ENCODE data around the gene UMAD1. TPM values are rescaled to one million over a fixed set of nuclear protein-coding genes. Genes with fewer than 3 reads are reported as not detected.

UMAD1 gene
- total RNA-seq, 2 experiments from 2014 or later, result 11.0 to 15.3 TPM

DNA sequence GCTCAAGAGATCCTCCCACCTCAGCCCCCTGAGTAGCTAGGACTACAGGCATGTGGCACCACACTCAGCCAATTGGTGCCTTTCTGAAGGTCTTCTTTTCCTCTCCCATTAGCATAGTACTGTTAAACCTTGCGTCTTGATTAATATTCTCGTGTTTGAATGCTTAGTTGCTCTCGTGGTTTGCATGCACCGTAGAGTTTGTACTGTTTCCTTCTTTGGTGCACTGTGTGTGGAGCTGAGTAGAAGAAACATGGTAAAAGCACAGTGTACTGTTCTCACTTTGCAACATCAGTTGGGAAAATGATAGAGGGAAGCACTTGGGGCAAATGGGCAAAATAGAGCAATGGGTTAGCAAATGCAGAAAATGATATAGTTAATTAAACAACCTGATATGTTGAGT is 105.4 kb downstream of the UMAD1 start:
- ATAC-seq (ENCODE audit: poor library complexity) (no peak), DNase-seq (no peak)
- Histone ChIP-seq H3K36me3 (ENCODE audit: insufficient read depth, low read length) (no peaks in the 10 kb centered on the region), H3K9me3 (ENCODE audit: control insufficient read depth in 1 of 2, insufficient read depth in 1 of 2, low read length in 2 of 2) (no peaks in the 10 kb centered on the region), H3K4me3 (ENCODE audit: low read length) (no peak overlapping the region), H3K27ac (ENCODE audit: low read depth in 1 of 2, low read length in 2 of 2) (no peak overlapping the region), H3K27me3 (ENCODE audit: control insufficient read depth in 1 of 2, insufficient read depth in 2 of 2, low read length in 2 of 2) (no peaks in the 10 kb centered on the region), H3K4me1 (ENCODE audit: insufficient read depth, low read length) (no peaks in the 10 kb centered on the region)
- CTCF ChIA-PET, result no interaction called here
- Mint-ChIP-seq H3K27ac (no peak overlapping the region), H3K36me3 (ENCODE audit: low read depth) (no peaks in the 10 kb centered on the region), H3K4me3 (no peak overlapping the region), H3K27me3 (no peaks in the 10 kb centered on the region), H3K4me1 (ENCODE audit: low read depth) (peaks cover 11% of the 10 kb centered on the region), H3K9me3 (no peaks in the 10 kb centered on the region)
- POLR2A ChIA-PET, result no interaction called here
- TF ChIP-seq CTCF (IDR thresholded peaks at IDR 0.05), result no peak
- intact Hi-C loops (cut with DNase I, micrococcal nuclease), result no loop called here

DNA sequence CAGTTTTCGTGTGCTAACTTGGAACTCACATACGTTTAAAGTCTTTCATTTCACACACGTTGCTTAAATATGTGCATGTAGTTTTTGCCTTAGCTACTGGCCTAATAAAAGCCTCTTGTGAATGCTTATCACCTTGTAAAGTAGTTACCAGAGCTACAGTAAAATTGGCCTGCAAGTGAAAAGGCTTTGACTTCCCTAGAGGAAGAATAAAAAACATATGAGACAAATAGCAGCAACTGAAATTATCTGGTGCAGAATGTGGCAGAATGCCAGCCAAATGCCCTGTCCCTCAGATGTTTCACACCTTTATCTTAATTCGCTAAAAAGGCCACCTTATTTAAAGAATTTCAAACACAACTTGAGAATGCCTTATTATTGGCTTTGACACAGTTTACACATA is 105.9 kb downstream of the UMAD1 start:
- no peaks in the 10 kb centered on the region for H3K9me3 Mint-ChIP-seq
- CTCF ChIA-PET, result no interaction called here
- intact Hi-C loops (cut with DNase I, micrococcal nuclease), result no loop called here

GRCh38 chr7:7750571-7751242 is 110.2 kb downstream of the UMAD1 start:
- Histone ChIP-seq H3K27ac (ENCODE audit: low read depth in 1 of 2, low read length in 2 of 2) (no peak overlapping the region), H3K4me1 (ENCODE audit: insufficient read depth, low read length) (no peaks in the 10 kb centered on the region), H3K9me3 (ENCODE audit: control insufficient read depth in 1 of 2, insufficient read depth in 1 of 2, low read length in 2 of 2) (no peaks in the 10 kb centered on the region), H3K4me3 (ENCODE audit: low read length) (no peak overlapping the region), H3K27me3 (ENCODE audit: control insufficient read depth in 1 of 2, insufficient read depth in 2 of 2, low read length in 2 of 2) (no peaks in the 10 kb centered on the region), H3K36me3 (ENCODE audit: insufficient read depth, low read length) (no peaks in the 10 kb centered on the region)
- no peak overlapping the region for H3K4me3 Mint-ChIP-seq
- ATAC-seq (ENCODE audit: poor library complexity) (no peak), DNase-seq (no peak)
- no peaks in the 10 kb centered on the region for H3K9me3 Mint-ChIP-seq
- H3K4me1 Mint-ChIP-seq (ENCODE audit: low read depth), result peaks cover 16% of the 10 kb centered on the region
- H3K27me3 Mint-ChIP-seq, result no peaks in the 10 kb centered on the region
- intact Hi-C loops (cut with DNase I, micrococcal nuclease), result no loop called here
- POLR2A ChIA-PET, result no interaction called here
- no peak overlapping the region for H3K27ac Mint-ChIP-seq
- H3K36me3 Mint-ChIP-seq (ENCODE audit: low read depth), result no peaks in the 10 kb centered on the region
- no peak for TF ChIP-seq CTCF (IDR thresholded peaks at IDR 0.05)
- CTCF ChIA-PET, result interaction anchor here (1.6 kb wide), 1 partner anchor 8 kb away, joined by 5 read pairs; no protein-coding TSS in a partner anchor

More for the DNA sequence above, 105.9 kb downstream of the UMAD1 start:
- no peak overlapping the region for H3K27ac Mint-ChIP-seq
- no peak for TF ChIP-seq CTCF (IDR thresholded peaks at IDR 0.05)
- POLR2A ChIA-PET, result no interaction called here
- Histone ChIP-seq H3K36me3 (ENCODE audit: insufficient read depth, low read length) (no peaks in the 10 kb centered on the region), H3K4me1 (ENCODE audit: insufficient read depth, low read length) (no peaks in the 10 kb centered on the region), H3K27me3 (ENCODE audit: control insufficient read depth in 1 of 2, insufficient read depth in 2 of 2, low read length in 2 of 2) (no peaks in the 10 kb centered on the region), H3K9me3 (ENCODE audit: control insufficient read depth in 1 of 2, insufficient read depth in 1 of 2, low read length in 2 of 2) (no peaks in the 10 kb centered on the region), H3K4me3 (ENCODE audit: low read length) (no peak overlapping the region), H3K27ac (ENCODE audit: low read depth in 1 of 2, low read length in 2 of 2) (no peak overlapping the region)
- peaks cover 16% of the 10 kb centered on the region for H3K4me1 Mint-ChIP-seq (ENCODE audit: low read depth)
- H3K27me3 Mint-ChIP-seq, result no peaks in the 10 kb centered on the region
- no peaks in the 10 kb centered on the region for H3K36me3 Mint-ChIP-seq (ENCODE audit: low read depth)
- DNase-seq (no peak), ATAC-seq (ENCODE audit: poor library complexity) (no peak)
- no peak overlapping the region for H3K4me3 Mint-ChIP-seq

Measured in CD4-positive, alpha-beta T cell (primary cell).